ENCODE measurements around the gene POU3F1. TPM values are rescaled to one million over a fixed set of nuclear protein-coding genes. Genes with fewer than 3 reads are reported as not detected.
A peak's percentile ranks its signal among the peaks of the same experiment; 100 is the strongest.

The POU3F1 gene
- total RNA-seq, 1 donor from 2014 or later: 16.5 TPM

- TF ChIP-seq CTCF (IDR thresholded peaks at IDR 0.05): no peak
- TF ChIP-seq EZH2 (IDR thresholded peaks at IDR 0.05): no peak
- no peak for TF ChIP-seq EZH2phosphoT487 (IDR thresholded peaks at IDR 0.05)
- H3K4me3 Mint-ChIP-seq: peak overlapping the region; percentile 93
- peaks cover 37% of the 10 kb centered on the region for H3K4me1 Mint-ChIP-seq
- Histone ChIP-seq H3K4me1 (peaks cover 31% of the 10 kb centered on the region), H3K27ac (peak overlapping the region; percentile 94), H3K79me2 (ENCODE audit: low read depth) (peaks cover 95% of the 10 kb centered on the region), H2AFZ (replicated peaks) (no peak overlapping the region), H3K9me3 (ENCODE audit: low read depth) (no peaks in the 10 kb centered on the region), H4K20me1 (ENCODE audit: low read depth) (peaks cover 80% of the 10 kb centered on the region), H3K4me2 (peak overlapping the region; percentile 99), H3K27me3 (no peaks in the 10 kb centered on the region), H3K9ac (no peak overlapping the region), H3K36me3 (peaks cover 2% of the 10 kb centered on the region), H3K4me3 (peak overlapping the region; percentile 92), H3F3A (ENCODE audit: low read depth) (peaks cover 50% of the 10 kb centered on the region)
- H3K36me3 Mint-ChIP-seq: peaks cover 11% of the 10 kb centered on the region
- H3K27ac Mint-ChIP-seq: peak overlapping the region; percentile 9
- no peaks in the 10 kb centered on the region for H3K9me3 Mint-ChIP-seq
- peak; percentile 88 for DNase-seq (ENCODE audit: low spot score)
- peaks cover 32% of the 10 kb centered on the region for H3K27me3 Mint-ChIP-seq (ENCODE audit: insufficient read depth, low read depth)
Observed at GRCh38 chr1:38041936-38042834, 4.4 kb downstream of the POU3F1 start.

- peaks cover 2% of the 10 kb centered on the region for H3K36me3 ChIP-seq
- no peaks in the 10 kb centered on the region for H3K9me3 Mint-ChIP-seq
- H4K20me1 ChIP-seq (ENCODE audit: low read depth): peaks cover 64% of the 10 kb centered on the region
- peak overlapping the region; percentile 55 for H3K27ac Mint-ChIP-seq
- H3K4me1 Mint-ChIP-seq: peaks cover 38% of the 10 kb centered on the region
- TF ChIP-seq EZH2 (IDR thresholded peaks at IDR 0.05): no peak
- TF ChIP-seq CTCF (IDR thresholded peaks at IDR 0.05): no peak
- no peak for TF ChIP-seq EZH2phosphoT487 (IDR thresholded peaks at IDR 0.05)
- no peaks in the 10 kb centered on the region for H3K9me3 ChIP-seq (ENCODE audit: low read depth)
- H3K79me2 ChIP-seq (ENCODE audit: low read depth): peaks cover 73% of the 10 kb centered on the region
- H3K36me3 Mint-ChIP-seq: peaks cover 11% of the 10 kb centered on the region
- H3K4me3 Mint-ChIP-seq: no peak overlapping the region
- no peak overlapping the region for H3K27ac ChIP-seq
- H3K27me3 Mint-ChIP-seq (ENCODE audit: insufficient read depth, low read depth): peaks cover 28% of the 10 kb centered on the region
- H3F3A ChIP-seq (ENCODE audit: low read depth): peaks cover 47% of the 10 kb centered on the region
- H3K27me3 ChIP-seq: no peaks in the 10 kb centered on the region
- H3K9ac ChIP-seq: no peak overlapping the region
- H2AFZ ChIP-seq (replicated peaks): no peak overlapping the region
- H3K4me1 ChIP-seq: peaks cover 36% of the 10 kb centered on the region
- H3K4me2 ChIP-seq: no peak overlapping the region
- no peak for DNase-seq (ENCODE audit: low spot score)
- no peak overlapping the region for H3K4me3 ChIP-seq
Observed at GRCh38 chr1:38039331-38040088, 7.1 kb downstream of the POU3F1 start.

- peaks cover 36% of the 10 kb centered on the region for H3K4me1 ChIP-seq
- Mint-ChIP-seq H3K9me3 (no peaks in the 10 kb centered on the region), H3K27me3 (ENCODE audit: insufficient read depth, low read depth) (peaks cover 23% of the 10 kb centered on the region), H3K36me3 (peaks cover 11% of the 10 kb centered on the region), H3K4me3 (no peak overlapping the region), H3K27ac (no peak overlapping the region), H3K4me1 (peaks cover 41% of the 10 kb centered on the region)
- no peak overlapping the region for H2AFZ ChIP-seq (replicated peaks)
- H4K20me1 ChIP-seq (ENCODE audit: low read depth): peaks cover 59% of the 10 kb centered on the region
- no peak overlapping the region for H3K9ac ChIP-seq
- H3K4me2 ChIP-seq: no peak overlapping the region
- H3K79me2 ChIP-seq (ENCODE audit: low read depth): peaks cover 66% of the 10 kb centered on the region
- H3K27me3 ChIP-seq: no peaks in the 10 kb centered on the region
- H3K36me3 ChIP-seq: peaks cover 2% of the 10 kb centered on the region
- H3F3A ChIP-seq (ENCODE audit: low read depth): peaks cover 40% of the 10 kb centered on the region
- TF ChIP-seq EZH2phosphoT487 (IDR thresholded peaks at IDR 0.05): no peak
- TF ChIP-seq EZH2 (IDR thresholded peaks at IDR 0.05): no peak
- no peak for TF ChIP-seq CTCF (IDR thresholded peaks at IDR 0.05)
- no peaks in the 10 kb centered on the region for H3K9me3 ChIP-seq (ENCODE audit: low read depth)
- no peak overlapping the region for H3K4me3 ChIP-seq
- no peak overlapping the region for H3K27ac ChIP-seq
- no peak for DNase-seq (ENCODE audit: low spot score)
Observed at GRCh38 chr1:38038861-38039260, 7.7 kb downstream of the POU3F1 start.

All from neural progenitor cell (in vitro differentiated cells).